ENCODE results near the gene MORC2. TPM values are rescaled to one million over a fixed set of nuclear protein-coding genes. Genes with fewer than 3 reads are reported as not detected.

MORC2 gene
- total and polyA plus RNA-seq, 10 donors: 18.2 to 24.7 (median 22.0) TPM

GRCh38 chr22:30909306-30909705 is 59.3 kb downstream of the MORC2 start:
- no peak overlapping the region for H3K27ac ChIP-seq

GRCh38 chr22:30908051-30908461 is 60.5 kb downstream of the MORC2 start:
- no peaks in the 10 kb centered on the region for H3K27me3 ChIP-seq (replicated peaks in 1 of 7)
- no peaks in the 10 kb centered on the region for H3K9me3 ChIP-seq
- H3K36me3 ChIP-seq: peaks cover 0 to 66% (median 14%) of the 10 kb centered on the region in 6 donors
- peaks cover 0 to 6% (median 0%) of the 10 kb centered on the region in 6 donors for H3K4me1 ChIP-seq
- no peak overlapping the region for H3K27ac ChIP-seq
- WGBS, 5 donors: 91 to 98% (median 93%) methylated on average over 5 to 6 of the region's 6 CpGs
- intact Hi-C loops (cut with DNase I; ENCODE audit: low total_unique reads): no loop called here
- TF ChIP-seq POLR2AphosphoS5 (IDR thresholded peaks at IDR 0.05) (no peak), POLR2A (IDR thresholded peaks at IDR 0.05) (no peak)
- TF ChIP-seq, protein P1, sequence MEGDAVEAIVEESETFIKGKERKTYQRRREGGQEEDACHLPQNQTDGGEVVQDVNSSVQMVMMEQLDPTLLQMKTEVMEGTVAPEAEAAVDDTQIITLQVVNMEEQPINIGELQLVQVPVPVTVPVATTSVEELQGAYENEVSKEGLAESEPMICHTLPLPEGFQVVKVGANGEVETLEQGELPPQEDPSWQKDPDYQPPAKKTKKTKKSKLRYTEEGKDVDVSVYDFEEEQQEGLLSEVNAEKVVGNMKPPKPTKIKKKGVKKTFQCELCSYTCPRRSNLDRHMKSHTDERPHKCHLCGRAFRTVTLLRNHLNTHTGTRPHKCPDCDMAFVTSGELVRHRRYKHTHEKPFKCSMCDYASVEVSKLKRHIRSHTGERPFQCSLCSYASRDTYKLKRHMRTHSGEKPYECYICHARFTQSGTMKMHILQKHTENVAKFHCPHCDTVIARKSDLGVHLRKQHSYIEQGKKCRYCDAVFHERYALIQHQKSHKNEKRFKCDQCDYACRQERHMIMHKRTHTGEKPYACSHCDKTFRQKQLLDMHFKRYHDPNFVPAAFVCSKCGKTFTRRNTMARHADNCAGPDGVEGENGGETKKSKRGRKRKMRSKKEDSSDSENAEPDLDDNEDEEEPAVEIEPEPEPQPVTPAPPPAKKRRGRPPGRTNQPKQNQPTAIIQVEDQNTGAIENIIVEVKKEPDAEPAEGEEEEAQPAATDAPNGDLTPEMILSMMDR (IDR thresholded peaks at IDR 0.05 in 8 of 11, conservative IDR thresholded peaks at IDR 0.05 in 3 of 11): no peak
- no peak overlapping the region for H3K4me3 ChIP-seq
- no peak for DNase-seq

More at GRCh38 chr22:30909306-30909705, 59.3 kb downstream of the MORC2 start:
- TF ChIP-seq POLR2A (IDR thresholded peaks at IDR 0.05) (no peak), POLR2AphosphoS5 (IDR thresholded peaks at IDR 0.05) (no peak)
- TF ChIP-seq, protein P1 (IDR thresholded peaks at IDR 0.05 in 8 of 11, conservative IDR thresholded peaks at IDR 0.05 in 3 of 11): no peak
- no peak overlapping the region for H3K4me3 ChIP-seq
- peaks cover 0 to 2% (median 0%) of the 10 kb centered on the region in 8 donors for H3K9me3 ChIP-seq
- intact Hi-C loops (cut with DNase I; ENCODE audit: low total_unique reads): no loop called here
- H3K36me3 ChIP-seq: peaks cover 0 to 54% (median 14%) of the 10 kb centered on the region in 6 donors
- DNase-seq: no peak
- no peaks in the 10 kb centered on the region for H3K27me3 ChIP-seq (replicated peaks in 1 of 7)
- 89 to 96% (median 95%) methylated on average over 5 of the region's 5 CpGs for WGBS, 5 donors
- H3K4me1 ChIP-seq: no peaks in the 10 kb centered on the region

DNA sequence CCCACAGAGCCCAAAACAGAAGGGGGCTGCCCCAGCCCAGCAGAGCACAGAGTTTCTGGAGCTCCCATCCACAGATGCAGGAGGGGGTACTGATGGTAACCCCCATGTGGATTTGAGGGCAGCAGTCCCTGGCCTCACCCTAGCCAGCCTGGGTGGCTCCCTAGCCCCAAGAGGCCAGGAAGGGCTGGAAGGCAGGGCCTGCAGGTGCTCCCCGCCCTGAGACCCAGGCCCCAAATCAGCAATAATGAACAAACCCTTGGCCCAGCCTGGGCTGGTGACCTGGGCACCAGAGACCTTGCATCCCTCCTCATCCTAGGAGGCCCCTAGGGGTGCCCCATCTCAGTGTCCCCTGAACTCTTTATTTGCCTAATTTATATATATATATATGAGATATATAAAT is 61.6 kb downstream of the MORC2 start:
- intact Hi-C loops (cut with DNase I; ENCODE audit: low total_unique reads): no loop called here
- TF ChIP-seq, protein P1 (IDR thresholded peaks at IDR 0.05 in 8 of 11, conservative IDR thresholded peaks at IDR 0.05 in 3 of 11): no peak
- TF ChIP-seq POLR2AphosphoS5 (IDR thresholded peaks at IDR 0.05) (no peak), POLR2A (IDR thresholded peaks at IDR 0.05) (no peak)
- no peak for DNase-seq
- H3K9me3 ChIP-seq: no peaks in the 10 kb centered on the region
- H3K36me3 ChIP-seq: peaks cover 0 to 76% (median 14%) of the 10 kb centered on the region in 6 donors
- H3K4me3 ChIP-seq: no peak overlapping the region
- peaks cover 0 to 10% (median 0%) of the 10 kb centered on the region in 6 donors for H3K4me1 ChIP-seq
- H3K27me3 ChIP-seq (replicated peaks in 1 of 7): no peaks in the 10 kb centered on the region
- WGBS, 5 donors: 89 to 100% (median 100%) methylated on average over 1 of the region's 1 CpG
- no peak overlapping the region for H3K27ac ChIP-seq

- intact Hi-C loops (cut with DNase I; ENCODE audit: low total_unique reads): no loop called here
- peaks cover 0 to 80% (median 14%) of the 10 kb centered on the region in 6 donors for H3K36me3 ChIP-seq
- H3K4me1 ChIP-seq: peaks cover 0 to 10% (median 0%) of the 10 kb centered on the region in 6 donors
- no peak for DNase-seq
- no peaks in the 10 kb centered on the region for H3K27me3 ChIP-seq (replicated peaks in 1 of 7)
- TF ChIP-seq POLR2A (IDR thresholded peaks at IDR 0.05): no peak
- TF ChIP-seq, protein P1 (IDR thresholded peaks at IDR 0.05 in 8 of 11, conservative IDR thresholded peaks at IDR 0.05 in 3 of 11): no peak
- no peak for TF ChIP-seq POLR2AphosphoS5 (IDR thresholded peaks at IDR 0.05)
- no peaks in the 10 kb centered on the region for H3K9me3 ChIP-seq
- no peak overlapping the region for H3K27ac ChIP-seq
- WGBS, 5 donors: 94 to 96% (median 96%) methylated on average over 9 of the region's 9 CpGs
- no peak overlapping the region for H3K4me3 ChIP-seq
Observed at GRCh38 chr22:30906411-30906810, 62.2 kb downstream of the MORC2 start.
